GM18867 (cell line): ENCODE results near the gene IFI44L.

Source experiments
- ATAC-seq: cut with Tn5 transposase; IDR thresholded peaks from one replicate; pipeline ENCODE4 v1.9.1; 2021; ENCODE audit warnings: mild to moderate bottlenecking, moderate library complexity; ENCODE audit not compliant: unreplicated experiment

IFI44L gene

GRCh38 chr1:78640462-78640861, 20.2 kb downstream of the IFI44L start:
- no peak for ATAC-seq

- no peak for ATAC-seq
Measured at GRCh38 chr1:78641558-78641957, 21.3 kb downstream of the IFI44L start.

GRCh38 chr1:78645723-78646122, 25.5 kb downstream of the IFI44L start:
- no peak for ATAC-seq

- ATAC-seq = no peak
Measured at GRCh38 chr1:78647238-78647637, 27.0 kb downstream of the IFI44L start.

DNA sequence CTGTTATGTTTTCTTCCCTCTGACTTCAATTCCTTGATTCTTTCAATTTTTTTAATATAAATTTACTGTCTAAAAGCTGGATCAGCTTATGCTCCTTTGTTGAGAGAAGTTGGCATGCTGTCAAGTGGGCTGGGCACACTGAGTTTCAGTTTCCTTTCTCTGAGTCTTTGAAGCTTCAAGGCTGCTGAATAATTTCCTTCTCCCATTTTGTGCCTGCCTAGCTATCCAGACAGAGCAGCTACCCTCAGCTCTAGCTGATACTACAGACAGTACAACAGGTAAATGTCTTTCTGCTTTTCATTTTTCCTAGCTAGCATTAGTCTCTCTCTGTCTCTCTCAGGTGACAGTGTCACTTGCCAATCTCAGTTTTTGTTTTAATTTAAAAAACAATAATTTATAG, 29.4 kb downstream of the IFI44L start, which contains the start of gene IFI44:
TSS of gene IFI44 (plus strand) at position 204 of the 400 bp plus-strand sequence. CDS start 365 bp downstream, outside the sequence.
- ATAC-seq = peak; percentile 90

DNA sequence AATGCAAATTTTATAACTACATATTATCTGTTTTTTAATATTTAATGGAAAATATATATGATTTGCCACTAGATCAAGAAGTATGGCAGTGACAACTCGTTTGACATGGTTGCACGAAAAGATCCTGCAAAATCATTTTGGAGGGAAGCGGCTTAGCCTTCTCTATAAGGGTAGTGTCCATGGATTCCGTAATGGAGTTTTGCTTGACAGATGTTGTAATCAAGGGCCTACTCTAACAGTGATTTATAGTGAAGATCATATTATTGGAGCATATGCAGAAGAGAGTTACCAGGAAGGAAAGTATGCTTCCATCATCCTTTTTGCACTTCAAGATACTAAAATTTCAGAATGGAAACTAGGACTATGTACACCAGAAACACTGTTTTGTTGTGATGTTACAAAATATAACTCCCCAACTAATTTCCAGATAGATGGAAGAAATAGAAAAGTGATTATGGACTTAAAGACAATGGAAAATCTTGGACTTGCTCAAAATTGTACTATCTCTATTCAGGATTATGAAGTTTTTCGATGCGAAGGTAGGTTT, 29.9 kb downstream of the IFI44L start:
- peak; percentile 28 for ATAC-seq

DNA sequence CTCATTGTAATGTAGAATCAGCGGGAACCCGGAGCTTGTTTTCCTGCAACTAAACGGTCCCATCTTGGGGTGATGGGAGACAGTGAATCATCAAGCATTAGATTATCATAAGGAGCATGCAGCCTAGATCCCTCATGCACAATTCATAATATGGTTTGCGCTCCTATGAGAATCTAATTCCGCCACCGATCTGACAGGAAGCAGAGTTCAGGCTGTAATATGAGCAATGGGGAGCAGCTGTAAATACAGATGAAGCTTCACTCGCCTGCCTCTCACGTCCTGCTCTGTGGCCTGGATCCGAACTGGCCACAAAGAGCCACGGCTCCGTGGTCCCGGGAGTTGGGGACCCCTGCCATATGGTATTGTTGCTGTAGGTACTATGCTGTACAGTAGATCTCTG, 31.0 kb downstream of the IFI44L start:
- no peak for ATAC-seq

DNA sequence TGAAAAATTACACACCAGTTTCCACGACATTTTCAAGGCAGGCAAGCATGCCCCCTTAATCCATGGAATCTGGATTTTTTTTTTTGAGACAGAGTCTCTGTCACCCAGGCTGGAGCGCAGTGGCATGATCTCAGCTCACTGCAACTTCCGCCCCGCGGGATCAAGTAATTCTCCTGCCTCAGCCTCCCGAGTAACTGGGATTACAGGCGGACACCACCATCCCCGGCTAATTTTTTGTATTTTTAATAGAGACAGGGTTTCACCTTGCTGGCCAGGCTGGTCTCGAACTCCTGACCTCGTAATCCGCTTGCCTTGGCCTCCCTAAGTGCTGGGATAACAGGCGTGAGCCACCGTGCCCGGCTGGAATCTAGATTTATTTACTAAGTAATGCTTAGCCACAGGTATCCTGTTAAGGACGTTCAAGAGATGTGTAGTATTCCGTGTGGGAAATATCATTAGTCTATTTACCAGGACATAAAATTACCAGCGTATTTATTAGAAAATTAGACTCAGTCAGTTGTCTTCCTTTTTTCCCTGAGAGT, 31.8 kb downstream of the IFI44L start:
- no peak for ATAC-seq

DNA sequence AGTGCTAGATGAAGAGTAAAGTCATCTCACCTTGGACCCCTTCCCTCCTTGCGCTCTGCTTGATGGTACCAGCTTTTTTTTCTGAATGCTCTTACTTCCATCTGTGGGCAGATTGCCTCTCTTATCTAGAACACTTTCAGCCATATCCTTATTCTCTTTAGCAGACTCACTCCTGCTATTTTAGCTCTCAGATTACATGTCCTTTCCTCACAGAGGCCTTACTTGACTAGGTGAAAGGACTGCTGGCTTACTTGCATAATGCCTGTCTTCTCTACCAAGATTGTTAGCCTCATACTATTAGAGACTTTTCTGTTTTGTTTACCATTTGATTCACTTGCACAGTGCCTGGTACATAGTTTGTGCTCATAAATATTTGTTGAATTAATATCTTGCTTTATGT, 38.7 kb downstream of the IFI44L start:
- no peak for ATAC-seq

DNA sequence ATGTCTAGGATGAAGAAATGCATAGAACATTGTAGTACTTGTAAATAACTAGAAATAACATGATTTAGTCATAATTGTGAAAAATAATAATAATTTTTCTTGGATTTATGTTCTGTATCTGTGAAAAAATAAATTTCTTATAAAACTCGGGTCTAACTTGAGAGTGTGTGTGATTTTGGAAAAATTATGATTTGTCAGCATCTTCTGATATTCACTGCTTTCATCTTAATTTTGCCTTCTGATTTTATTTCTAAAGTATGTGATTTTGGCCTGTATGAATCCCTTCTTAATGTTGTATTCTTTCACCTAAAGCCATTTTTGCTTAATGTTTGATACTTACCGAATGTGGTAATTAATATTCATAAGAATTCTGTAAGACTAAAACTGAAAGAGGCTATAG, 43.7 kb downstream of the IFI44L start:
- no peak for ATAC-seq

DNA sequence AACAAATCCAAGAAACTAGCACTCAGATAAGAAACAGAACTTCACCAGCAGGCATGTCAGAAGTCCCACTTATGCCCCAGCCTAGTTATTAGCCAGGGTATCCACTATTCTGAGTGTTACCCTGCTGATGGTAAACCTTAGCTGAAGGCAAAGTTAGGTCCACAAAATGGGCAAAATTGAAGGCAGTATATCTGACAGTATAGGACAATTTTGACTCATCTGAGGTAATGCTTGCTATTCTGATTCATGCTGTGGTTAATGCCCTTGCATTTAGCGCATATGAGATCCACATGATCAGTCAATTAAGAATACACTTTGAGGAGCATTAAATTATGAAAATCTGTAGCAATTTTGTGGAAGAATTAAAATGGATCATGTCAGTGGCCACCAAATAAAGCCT, 44.5 kb downstream of the IFI44L start:
- no peak for ATAC-seq

DNA sequence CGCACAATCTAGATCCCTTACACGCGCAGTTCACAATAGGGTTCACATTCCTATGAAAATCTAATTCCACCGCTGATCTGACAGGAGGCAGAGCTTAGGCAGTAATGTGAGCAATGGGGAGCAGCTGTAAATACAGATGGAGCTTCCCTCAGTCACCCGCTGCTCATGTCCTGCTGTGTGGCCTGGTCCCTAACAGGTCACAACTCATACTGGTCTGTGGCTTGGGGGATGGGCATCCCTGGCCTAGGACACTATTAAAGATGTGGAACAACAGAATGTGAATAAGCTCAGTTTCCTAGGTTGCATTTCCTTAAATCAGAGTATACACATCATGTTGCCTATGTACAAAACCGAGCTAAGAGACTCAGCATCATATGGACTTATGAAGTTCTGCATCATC, 45.6 kb downstream of the IFI44L start:
- no peak for ATAC-seq

GRCh38 chr1:78667939-78668338, 47.7 kb downstream of the IFI44L start:
- ATAC-seq = no peak

DNA sequence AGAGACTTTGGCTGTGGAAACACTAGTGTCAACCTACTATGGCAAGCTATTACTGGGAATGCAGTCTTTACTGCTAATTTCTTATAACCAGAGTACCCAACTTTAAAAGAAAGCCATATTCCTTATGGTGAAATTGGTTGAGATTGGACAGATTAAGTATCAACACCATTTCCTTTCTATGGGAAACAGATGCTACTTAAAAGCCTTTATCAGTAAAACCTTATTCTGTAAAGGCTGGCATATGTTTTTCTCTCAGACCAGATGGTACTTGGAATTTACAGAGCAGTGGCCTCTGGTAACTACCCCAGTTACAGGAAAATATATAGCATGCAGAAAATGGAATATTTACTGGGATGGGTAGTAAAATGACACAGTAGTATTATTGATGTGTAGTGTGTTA, 48.2 kb downstream of the IFI44L start:
- ATAC-seq = no peak

- ATAC-seq = no peak
Measured at GRCh38 chr1:78672428-78672827, 52.2 kb downstream of the IFI44L start.

DNA sequence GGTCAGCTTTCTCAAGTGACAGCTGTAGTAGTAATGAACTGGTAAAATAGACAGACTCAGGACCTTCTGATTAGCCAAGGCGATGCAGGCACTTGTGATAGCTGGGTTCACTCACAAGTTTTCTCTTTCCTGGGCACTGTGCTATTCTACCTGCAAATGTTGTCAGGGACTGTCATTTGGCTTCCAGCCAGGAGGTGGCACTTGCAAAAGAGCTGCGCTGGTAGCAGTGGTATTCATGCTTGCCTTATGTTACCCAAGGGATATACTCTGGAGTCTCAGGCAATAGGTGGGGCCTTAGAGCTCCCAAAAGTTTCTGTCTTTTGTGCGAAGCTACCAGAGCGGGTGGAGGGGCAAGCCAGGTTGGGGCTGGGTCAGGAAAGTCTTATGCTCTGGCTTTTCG, 52.9 kb downstream of the IFI44L start:
- no peak for ATAC-seq

DNA sequence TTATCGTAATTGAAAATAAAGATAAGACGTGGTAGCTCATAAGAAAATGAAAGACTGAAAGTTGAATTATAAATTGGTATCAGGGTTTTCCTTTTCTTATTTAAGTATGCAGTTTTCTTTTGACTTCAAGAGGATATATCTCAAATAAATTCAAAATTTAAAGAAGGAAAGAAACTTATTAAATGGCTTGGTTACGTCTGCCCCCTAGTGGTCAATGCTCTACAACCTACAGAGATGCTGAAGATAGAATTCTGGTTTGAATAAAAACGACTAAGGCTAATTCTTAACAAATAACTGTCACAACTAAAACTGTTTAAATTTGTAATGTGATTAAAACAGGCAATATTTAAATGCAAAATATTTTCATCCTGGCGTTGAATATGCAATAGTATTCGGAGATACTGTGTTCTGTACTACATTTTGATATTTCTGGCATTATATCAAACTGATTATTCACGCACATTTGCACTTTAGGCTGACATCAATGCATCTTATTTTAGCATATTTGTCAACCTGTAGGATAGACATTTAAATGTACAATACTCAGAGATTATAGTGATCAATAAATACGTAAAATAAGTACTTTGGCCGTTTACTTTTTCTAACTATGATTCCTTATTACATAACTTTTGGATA, 56.2 kb downstream of the IFI44L start:
- peak; percentile 37 for ATAC-seq

DNA sequence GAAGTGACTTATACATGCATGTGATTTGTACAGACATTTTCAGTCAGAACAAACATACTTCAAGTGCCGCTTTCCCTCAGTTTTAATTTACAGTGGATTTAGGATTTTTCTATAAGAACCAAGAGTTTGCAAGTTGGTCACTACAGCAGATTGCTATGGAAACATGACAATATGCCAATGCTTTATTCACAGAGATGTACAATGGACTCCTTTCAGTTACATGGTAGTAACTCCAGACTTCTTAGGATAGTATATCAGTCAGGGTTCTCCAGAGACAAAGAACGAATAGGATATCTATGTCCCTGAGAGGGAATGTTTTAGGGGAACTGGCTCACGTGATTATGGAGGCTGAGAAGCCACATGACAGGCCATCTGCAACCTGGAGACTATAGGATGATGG, 56.7 kb downstream of the IFI44L start:
- no peak for ATAC-seq

- no peak for ATAC-seq
Measured at GRCh38 chr1:78677788-78678187, 57.5 kb downstream of the IFI44L start.

DNA sequence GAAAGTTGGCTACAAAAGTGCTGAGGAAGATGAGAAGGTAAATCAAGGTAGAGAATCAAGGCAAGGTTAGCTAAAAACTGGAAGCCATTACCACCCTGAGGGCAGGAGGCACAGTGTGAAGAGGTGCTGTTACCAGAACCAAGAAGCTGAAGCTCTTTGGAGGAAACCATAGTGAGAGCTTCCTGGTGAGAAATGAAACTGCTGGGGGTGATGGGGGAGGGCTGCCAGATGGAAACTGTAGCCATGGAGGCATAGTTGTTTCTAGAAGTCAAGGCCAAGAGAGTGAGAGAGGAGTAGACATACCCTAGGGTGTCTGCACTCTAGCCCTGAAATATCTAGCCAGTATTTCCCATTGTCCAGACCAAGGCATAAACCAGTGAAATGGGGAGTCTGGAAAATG, 58.1 kb downstream of the IFI44L start:
- ATAC-seq = peak; percentile 89

DNA sequence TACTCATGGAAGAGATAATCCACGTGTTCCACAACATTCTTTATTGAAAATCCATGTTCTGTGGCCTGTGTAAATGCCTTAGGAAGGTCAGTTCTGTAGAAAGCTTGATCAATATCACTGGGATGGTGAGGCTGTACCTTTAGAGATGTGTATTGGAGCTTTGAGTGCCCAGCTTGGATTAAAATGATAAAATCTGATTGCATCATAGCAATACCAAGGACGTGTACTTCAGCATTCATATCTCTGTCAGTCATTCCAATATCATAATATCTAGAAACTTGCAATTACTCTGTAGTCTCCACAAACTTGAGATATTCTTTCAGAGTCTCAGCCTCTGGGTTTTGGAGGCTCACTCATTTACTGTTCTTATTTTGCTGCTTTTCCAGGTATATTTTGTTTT, 61.0 kb downstream of the IFI44L start:
- ATAC-seq = no peak

DNA sequence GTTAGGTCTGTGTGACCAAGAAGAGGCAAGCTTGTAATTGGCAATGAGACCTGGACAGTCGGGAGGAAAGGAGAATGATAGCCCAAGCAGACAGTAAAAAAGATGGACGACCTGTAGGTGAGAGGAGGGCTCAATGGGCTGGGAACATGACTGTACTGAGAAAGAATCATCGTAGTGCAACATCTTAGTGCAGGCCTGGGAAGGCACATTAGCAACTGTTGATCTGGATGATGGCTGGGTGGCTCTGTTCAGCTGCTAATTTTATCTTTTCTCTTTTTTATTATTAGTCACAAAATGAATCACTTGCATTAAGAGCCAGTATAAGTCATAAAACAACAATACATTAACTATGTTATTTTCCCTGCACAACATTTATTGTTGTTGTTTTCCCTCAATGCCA, 62.2 kb downstream of the IFI44L start:
- no peak for ATAC-seq

GRCh38 chr1:78683079-78683478, 62.8 kb downstream of the IFI44L start:
- no peak for ATAC-seq
